Activated CD4-positive, alpha-beta memory T cell treated with anti-CD3 and anti-CD28 coated beads, Interleukin-2, amount 10 ng/mL, durations not matched to agents 7 days and 5 days (primary cell): ENCODE results near the gene SNX6. TPM values are rescaled to one million over a fixed set of nuclear protein-coding genes. Genes with fewer than 3 reads are reported as not detected.
A peak's percentile ranks its signal among the peaks of the same experiment; 100 is the strongest.

Experiments used
- CTCF ChIA-PET: fragments of 350-600 bp; sonication (Branson Sonifier 250); formaldehyde crosslinking; loops from one replicate; lab custom pipeline; 2021; ENCODE audit warnings: antibody characterized with exemption, inconsistent platforms; lab: Charles Lee
- POLR2A ChIA-PET: fragments of 350-600 bp; sonication (Branson Sonifier 250); formaldehyde crosslinking; loops from one replicate; lab custom pipeline; 2021; ENCODE audit warnings: antibody characterized with exemption; lab: Charles Lee
- DNase-seq: peaks from one replicate; pipeline ENCODE4 v3.0.0-alpha.2; 2020
- H3K27ac Mint-ChIP-seq: one replicate; pipeline ENCODE4 v1.8.0; 2021; ENCODE audit warnings: mild to moderate bottlenecking, mixed read lengths
- H3K27me3 Mint-ChIP-seq: one replicate; pipeline ENCODE4 v1.8.0; 2021; ENCODE audit warnings: mixed read lengths
- H3K36me3 Mint-ChIP-seq: one replicate; pipeline ENCODE4 v1.8.0; 2021; ENCODE audit warnings: low read depth, mixed read lengths
- H3K4me1 Mint-ChIP-seq: one replicate; pipeline ENCODE4 v1.8.0; 2021; ENCODE audit warnings: mixed read lengths
- H3K4me3 Mint-ChIP-seq: one replicate; pipeline ENCODE4 v1.8.0; 2021; ENCODE audit warnings: mild to moderate bottlenecking, mixed read lengths
- H3K9me3 Mint-ChIP-seq: one replicate; pipeline ENCODE4 v1.8.0; 2021; ENCODE audit warnings: mixed read lengths
- total RNA-seq, 2 experiments: library from RNA; stranded (reverse); gene quantifications; one replicate each; pipeline ENCODE4 v1.2.3, GENCODE V29; 2021

The SNX6 gene
- total RNA-seq = 100 to 1,000 TPM; 112 to 117 TPM

- ChIA-PET CTCF (interaction anchor here (0.6 to 0.8 kb wide), 2 partner anchors 17 to 93 kb away, joined by 3 to 5 read pairs; no protein-coding TSS in a partner anchor), POLR2A (interaction anchor here (0.6 to 1.7 kb wide), 13 partner anchors 9 to 774 kb away, joined by 3 to 12 read pairs (median 4); partner anchors contain the start of genes FAM177A1 and NFKBIA)
- Mint-ChIP-seq H3K4me1 (peaks cover 34% of the 10 kb centered on the region), H3K27me3 (peaks cover 11% of the 10 kb centered on the region), H3K9me3 (no peaks in the 10 kb centered on the region), H3K36me3 (peaks cover 23% of the 10 kb centered on the region), H3K27ac (peak within 1 kb of the TSS; percentile 89), H3K4me3 (peak within 1 kb of the TSS; percentile 91)
- peak; percentile 86 for DNase-seq
Measured at GRCh38 chr14:34629657-34630529, at the start of gene SNX6. Gene SNX6, minus strand, starts transcription at chr14:34630148. Its CDS starts 32 bp downstream, at chr14:34630116.

DNA sequence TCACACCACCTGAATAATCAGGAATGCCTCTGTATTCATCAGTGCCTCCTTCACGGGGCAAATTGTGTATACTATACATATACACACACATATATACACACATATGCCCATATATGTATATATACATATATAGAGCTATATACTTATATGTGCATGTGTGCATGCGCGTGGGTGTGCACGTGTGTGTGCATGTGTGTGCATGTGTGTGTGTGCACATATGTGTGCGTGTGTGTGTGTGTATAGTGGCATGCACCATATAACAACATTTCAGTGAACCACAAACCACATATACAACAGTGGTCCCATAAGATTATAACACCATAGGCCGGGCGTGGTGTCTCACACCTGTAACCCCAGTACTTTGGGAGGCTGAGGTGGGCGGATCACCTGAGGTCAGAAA is 48.8 kb upstream of the SNX6 start:
- Mint-ChIP-seq H3K9me3 (no peaks in the 10 kb centered on the region), H3K4me3 (no peak overlapping the region), H3K4me1 (peaks cover 12% of the 10 kb centered on the region), H3K27me3 (no peaks in the 10 kb centered on the region), H3K27ac (no peak overlapping the region), H3K36me3 (no peaks in the 10 kb centered on the region)
- DNase-seq = no peak
- POLR2A ChIA-PET = no interaction called here
- CTCF ChIA-PET = interaction anchor here (1.0 kb wide), 1 partner anchor 303 kb away, joined by 3 read pairs; no protein-coding TSS in a partner anchor

- no peaks in the 10 kb centered on the region for H3K27me3 Mint-ChIP-seq
- H3K4me1 Mint-ChIP-seq = peaks cover 8% of the 10 kb centered on the region
- no peaks in the 10 kb centered on the region for H3K36me3 Mint-ChIP-seq
- no peak overlapping the region for H3K27ac Mint-ChIP-seq
- ChIA-PET POLR2A (no interaction called here), CTCF (interaction anchor here (1.0 kb wide), 1 partner anchor 303 kb away, joined by 3 read pairs; no protein-coding TSS in a partner anchor)
- no peak for DNase-seq
- H3K4me3 Mint-ChIP-seq = no peak overlapping the region
- no peaks in the 10 kb centered on the region for H3K9me3 Mint-ChIP-seq
Measured at GRCh38 chr14:34678306-34678705, 48.4 kb upstream of the SNX6 start.

DNA sequence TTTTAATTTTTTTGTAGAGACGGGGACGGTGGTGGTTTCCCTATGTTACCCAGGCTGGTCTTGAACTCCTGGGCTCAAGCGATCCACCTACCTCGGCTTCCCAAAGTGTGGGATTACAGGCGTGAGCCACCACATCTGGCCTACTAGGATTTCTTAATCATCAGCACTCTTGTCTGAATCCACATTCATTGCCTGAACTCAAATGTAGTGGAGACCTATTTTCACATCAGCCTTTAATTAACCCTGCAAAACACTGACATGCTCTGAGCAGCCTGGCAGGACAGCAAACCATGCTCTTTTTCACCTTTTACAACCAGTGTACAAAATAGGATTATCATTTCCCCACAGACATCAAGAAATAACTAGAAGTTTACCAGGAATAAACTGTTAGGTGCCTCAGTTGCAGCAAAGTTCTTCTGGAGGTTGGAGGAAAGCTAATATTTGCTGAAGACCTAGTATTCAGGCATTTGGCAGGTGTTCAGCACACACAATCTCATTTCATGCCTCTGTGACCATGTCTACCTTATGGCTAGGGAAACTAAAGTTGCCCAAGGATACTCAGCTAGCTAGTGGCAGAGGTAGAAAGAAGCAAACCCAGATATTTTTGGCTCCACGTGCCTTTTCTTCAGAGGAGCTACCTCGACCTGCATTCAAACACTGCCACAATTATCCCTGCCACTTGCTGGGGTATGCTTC is 46.7 kb upstream of the SNX6 start:
- ChIA-PET CTCF (no interaction called here), POLR2A (no interaction called here)
- Mint-ChIP-seq H3K4me3 (no peak overlapping the region), H3K27me3 (no peaks in the 10 kb centered on the region), H3K27ac (no peak overlapping the region), H3K9me3 (no peaks in the 10 kb centered on the region), H3K36me3 (no peaks in the 10 kb centered on the region), H3K4me1 (peaks cover 1% of the 10 kb centered on the region)
- no peak for DNase-seq

DNA sequence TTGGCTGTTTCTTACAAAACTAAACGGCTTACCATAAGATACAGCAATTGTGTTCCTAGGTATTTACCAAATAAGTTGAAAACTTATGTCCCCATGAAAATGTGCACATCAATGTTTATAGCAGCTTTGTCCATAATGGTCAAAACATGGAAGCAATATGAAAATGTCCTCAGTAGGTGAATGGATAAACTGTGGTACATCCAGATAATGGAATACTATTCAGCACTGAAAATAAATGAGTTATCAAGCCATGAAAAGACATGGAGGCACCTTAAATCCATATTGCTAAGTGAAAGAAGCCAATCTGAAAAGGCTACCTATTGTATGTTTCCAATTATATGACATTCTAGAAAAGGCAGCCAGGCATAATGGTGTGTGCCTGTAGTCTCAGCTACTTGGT is 43.8 kb upstream of the SNX6 start:
- ChIA-PET CTCF (interaction anchor here (0.6 to 2.7 kb wide), 7 partner anchors 36 to 749 kb away, joined by 3 to 35 read pairs (median 5); partner anchors contain the start of gene FAM177A1), POLR2A (no interaction called here)
- DNase-seq = no peak
- H3K4me1 Mint-ChIP-seq = peaks cover 3% of the 10 kb centered on the region
- no peak overlapping the region for H3K4me3 Mint-ChIP-seq
- no peaks in the 10 kb centered on the region for H3K36me3 Mint-ChIP-seq
- no peak overlapping the region for H3K27ac Mint-ChIP-seq
- H3K27me3 Mint-ChIP-seq = no peaks in the 10 kb centered on the region
- H3K9me3 Mint-ChIP-seq = no peaks in the 10 kb centered on the region

DNA sequence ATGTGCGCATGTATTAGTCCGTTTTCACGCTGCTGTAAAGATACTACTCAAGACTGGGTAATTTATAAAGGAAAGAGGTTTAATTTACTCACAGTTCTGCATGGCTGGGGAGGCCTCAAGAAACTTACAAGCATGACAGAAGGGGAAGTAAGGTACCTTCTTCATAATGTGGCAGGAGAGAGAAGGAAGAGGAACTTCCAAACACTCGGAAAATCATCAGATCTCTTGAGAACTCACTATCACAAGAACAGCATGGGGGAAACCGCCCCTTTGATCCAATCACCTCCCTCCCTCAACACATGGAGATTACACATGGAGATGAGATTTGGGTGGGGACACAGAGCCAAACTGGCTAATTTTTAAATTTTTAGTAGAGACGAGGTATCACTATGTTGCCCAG is 41.8 kb upstream of the SNX6 start:
- Mint-ChIP-seq H3K9me3 (no peaks in the 10 kb centered on the region), H3K4me1 (peaks cover 8% of the 10 kb centered on the region), H3K27ac (no peak overlapping the region), H3K27me3 (no peaks in the 10 kb centered on the region), H3K36me3 (no peaks in the 10 kb centered on the region), H3K4me3 (no peak overlapping the region)
- CTCF ChIA-PET = interaction anchor here (1.8 to 3.4 kb wide), 4 partner anchors 38 to 751 kb away, joined by 4 to 18 read pairs (median 8); no protein-coding TSS in a partner anchor
- DNase-seq = no peak
- POLR2A ChIA-PET = no interaction called here

- Mint-ChIP-seq H3K4me1 (peaks cover 28% of the 10 kb centered on the region), H3K36me3 (no peaks in the 10 kb centered on the region), H3K4me3 (no peak overlapping the region), H3K27me3 (no peaks in the 10 kb centered on the region), H3K27ac (no peak overlapping the region), H3K9me3 (no peaks in the 10 kb centered on the region)
- ChIA-PET POLR2A (no interaction called here), CTCF (no interaction called here)
- DNase-seq = no peak
Measured at GRCh38 chr14:34668111-34668510, 38.2 kb upstream of the SNX6 start.

DNA sequence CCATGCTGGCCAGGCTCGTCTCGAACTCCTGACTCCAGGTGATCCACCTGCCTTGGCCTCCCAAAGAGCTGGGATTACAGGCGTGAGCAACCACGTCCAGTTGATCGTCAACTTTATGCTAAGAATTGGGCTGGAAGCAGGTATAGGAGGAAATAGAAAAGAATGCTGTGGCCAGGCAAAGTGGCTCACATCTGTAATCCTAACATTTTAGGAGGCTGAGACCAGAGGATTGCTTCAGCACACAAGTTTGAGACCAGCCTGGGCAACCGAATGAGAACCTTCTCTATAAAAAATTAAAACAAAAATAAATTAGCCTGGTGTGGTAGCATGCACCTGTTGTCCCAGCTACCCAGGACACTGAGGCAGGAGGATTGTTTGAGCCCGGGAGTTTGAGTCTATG is 37.1 kb upstream of the SNX6 start:
- CTCF ChIA-PET = no interaction called here

GRCh38 chr14:34665785-34666435 is 36.0 kb upstream of the SNX6 start:
- Mint-ChIP-seq H3K9me3 (no peaks in the 10 kb centered on the region), H3K27ac (peak overlapping the region; percentile 92), H3K36me3 (no peaks in the 10 kb centered on the region), H3K4me3 (peak overlapping the region; percentile 16), H3K27me3 (no peaks in the 10 kb centered on the region), H3K4me1 (peaks cover 26% of the 10 kb centered on the region)
- ChIA-PET POLR2A (interaction anchor here (0.6 to 1.8 kb wide), 11 partner anchors 18 to 738 kb away, joined by 3 to 12 read pairs (median 4); partner anchors contain the start of genes BAZ1A, PPP2R3C, PRORP and SNX6), CTCF (interaction anchor here (0.5 kb wide), 1 partner anchor 19 kb away, joined by 4 read pairs; no protein-coding TSS in a partner anchor)
- peak; percentile 38 for DNase-seq

More for the DNA sequence above, 37.1 kb upstream of the SNX6 start:
- Mint-ChIP-seq H3K9me3 (no peaks in the 10 kb centered on the region), H3K27ac (peak overlapping the region; percentile 44), H3K4me1 (peaks cover 26% of the 10 kb centered on the region), H3K36me3 (no peaks in the 10 kb centered on the region), H3K27me3 (no peaks in the 10 kb centered on the region), H3K4me3 (no peak overlapping the region)
- no peak for DNase-seq
- POLR2A ChIA-PET = interaction anchor here (0.9 to 1.4 kb wide), 2 partner anchors 37 to 208 kb away, joined by 3 to 5 read pairs; partner anchors contain the start of gene BAZ1A

GRCh38 chr14:34662561-34663088 is 32.7 kb upstream of the SNX6 start:
- Mint-ChIP-seq H3K36me3 (no peaks in the 10 kb centered on the region), H3K9me3 (no peaks in the 10 kb centered on the region)
- POLR2A ChIA-PET = interaction anchor here (0.6 to 1.0 kb wide), 2 partner anchors 32 to 62 kb away, joined by 3 read pairs; no protein-coding TSS in a partner anchor

GRCh38 chr14:34660796-34661195 is 30.8 kb upstream of the SNX6 start:
- POLR2A ChIA-PET = no interaction called here
- no peaks in the 10 kb centered on the region for H3K9me3 Mint-ChIP-seq
- DNase-seq = no peak
- no peaks in the 10 kb centered on the region for H3K27me3 Mint-ChIP-seq
- no peak overlapping the region for H3K4me3 Mint-ChIP-seq
- H3K27ac Mint-ChIP-seq = no peak overlapping the region
- peaks cover 12% of the 10 kb centered on the region for H3K4me1 Mint-ChIP-seq
- H3K36me3 Mint-ChIP-seq = no peaks in the 10 kb centered on the region
- CTCF ChIA-PET = no interaction called here

More at GRCh38 chr14:34662561-34663088, 32.7 kb upstream of the SNX6 start:
- H3K27ac Mint-ChIP-seq = no peak overlapping the region
- peaks cover 23% of the 10 kb centered on the region for H3K4me1 Mint-ChIP-seq
- CTCF ChIA-PET = interaction anchor here (1.5 kb wide), 1 partner anchor 319 kb away, joined by 4 read pairs; no protein-coding TSS in a partner anchor
- no peak overlapping the region for H3K4me3 Mint-ChIP-seq
- H3K27me3 Mint-ChIP-seq = no peaks in the 10 kb centered on the region
- DNase-seq = no peak

DNA sequence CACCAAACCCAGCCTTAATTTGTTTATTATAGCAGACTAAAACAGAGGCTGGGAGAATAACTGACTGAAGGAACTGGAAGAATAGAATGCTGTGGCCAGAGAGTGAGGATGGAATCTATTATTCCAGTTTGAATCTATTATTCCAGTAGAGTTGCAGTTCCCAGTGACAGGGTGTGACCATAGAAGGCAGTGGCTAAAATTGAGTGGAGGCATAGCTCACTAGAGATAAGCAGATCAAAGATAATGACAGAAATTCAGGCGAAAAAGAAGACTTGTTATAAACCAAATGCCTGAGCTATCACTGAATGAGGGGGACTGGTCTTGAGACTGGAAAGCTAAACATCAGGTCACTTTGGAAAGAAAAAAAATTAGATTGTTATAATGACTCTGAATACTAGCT is 26.0 kb upstream of the SNX6 start:
- Mint-ChIP-seq H3K9me3 (no peaks in the 10 kb centered on the region), H3K4me3 (no peak overlapping the region), H3K36me3 (no peaks in the 10 kb centered on the region), H3K27ac (no peak overlapping the region), H3K4me1 (no peaks in the 10 kb centered on the region), H3K27me3 (no peaks in the 10 kb centered on the region)
- ChIA-PET CTCF (no interaction called here), POLR2A (no interaction called here)
- DNase-seq = no peak
